IMR-90 (cell line): ENCODE results near the gene PSMA1. TPM values are rescaled to one million over a fixed set of nuclear protein-coding genes. Genes with fewer than 3 reads are reported as not detected.

Source experiments
- ATAC-seq: fragments of 200-7000 bp; cut with Tn5 transposase; 2 replicates; pipeline ENCODE4 v1.9.1; 2020; ENCODE audit warnings: low read depth, mild to moderate bottlenecking, moderate library complexity
- BruUV-seq: library from RNA; stranded (reverse); fragments of 400-500 nt; replicated peaks from 2 replicates; lab custom pipeline; 2021; lab: Mats Ljungman, UMichigan
- CTCF ChIA-PET: fragments of 300-600 bp; formaldehyde crosslinking; extraction: SDS; loops from one replicate; lab custom pipeline; 2021; ENCODE audit warnings: antibody characterized with exemption; lab: Yijun Ruan, JAX
- POLR2A ChIA-PET: fragments of 300-600 bp; sonication (Branson Sonifier 250); formaldehyde crosslinking; loops from one replicate; lab custom pipeline; 2022; ENCODE audit warnings: antibody characterized with exemption; ENCODE audit not compliant: unreplicated experiment; lab: Charles Lee
- DNase-seq: peaks from one replicate; pipeline ENCODE4 v3.0.0; 2013
- H2AFZ ChIP-seq: replicated peaks from 2 replicates; pipeline ENCODE3; 2013; ENCODE audit warnings: low read length, mild to moderate bottlenecking; ENCODE audit not compliant: poor library complexity
- H2AK5ac ChIP-seq: 2 replicates; pipeline ENCODE4 v1.6.1; 2013; ENCODE audit warnings: low read depth, low read length, inconsistent platforms
- H2AK9ac ChIP-seq: replicated peaks from 2 replicates; pipeline ENCODE3; 2013; ENCODE audit warnings: mild to moderate bottlenecking, low read depth, low read length, moderate library complexity; ENCODE audit not compliant: poor library complexity
- H2BK120ac ChIP-seq: 2 replicates; pipeline ENCODE4 v1.6.1; 2013; ENCODE audit warnings: low read depth, low read length, inconsistent platforms
- H2BK15ac ChIP-seq: 3 replicates; pipeline ENCODE4 v1.6.1; 2013; ENCODE audit warnings: low read depth, low read length, inconsistent platforms
- H2BK20ac ChIP-seq: 2 replicates; pipeline ENCODE4 v1.6.1; 2013; ENCODE audit warnings: low read depth, mild to moderate bottlenecking, inconsistent platforms, low read length, moderate library complexity
- H2BK5ac ChIP-seq: 2 replicates; pipeline ENCODE4 v1.6.1; 2013; ENCODE audit warnings: mild to moderate bottlenecking, low read depth, low read length, inconsistent platforms; ENCODE audit not compliant: poor library complexity, severe bottlenecking
- H3K14ac ChIP-seq: replicated peaks from 2 replicates; pipeline ENCODE4 v1.6.1; 2013; ENCODE audit warnings: low read depth, low read length, inconsistent platforms
- H3K18ac ChIP-seq: 2 replicates; pipeline ENCODE4 v1.6.1; 2013; ENCODE audit warnings: low read depth, low read length, control low read depth
- H3K23ac ChIP-seq: 2 replicates; pipeline ENCODE4 v1.6.1; 2013; ENCODE audit warnings: low read depth, low read length, inconsistent platforms
- H3K27ac ChIP-seq: 2 replicates; pipeline ENCODE4 v1.5.1; 2013; ENCODE audit warnings: mild to moderate bottlenecking, control low read depth, low read length; ENCODE audit not compliant: insufficient read depth
- H3K27me3 ChIP-seq: 2 replicates; pipeline ENCODE4 v1.6.1; 2013; ENCODE audit warnings: low read length; ENCODE audit not compliant: control insufficient read depth, insufficient read depth
- H3K36me3 ChIP-seq: 2 replicates; pipeline ENCODE4 v1.6.1; 2013; ENCODE audit warnings: low read length, mixed read lengths; ENCODE audit not compliant: control insufficient read depth, insufficient read depth
- H3K4ac ChIP-seq: 2 replicates; pipeline ENCODE4 v1.6.1; 2013; ENCODE audit warnings: low read depth, low read length, inconsistent platforms
- H3K4me1 ChIP-seq: 2 replicates; pipeline ENCODE4 v1.6.1; 2013; ENCODE audit warnings: low read length, mixed read lengths; ENCODE audit not compliant: control insufficient read depth, insufficient read depth
- H3K4me2 ChIP-seq: 2 replicates; pipeline ENCODE4 v1.6.1; 2013; ENCODE audit warnings: low read depth, mild to moderate bottlenecking, control low read depth, low read length, moderate library complexity
- H3K4me3 ChIP-seq: 2 replicates; pipeline ENCODE4 v1.5.1; 2013; ENCODE audit warnings: low read depth, mild to moderate bottlenecking, control low read depth, low read length, moderate library complexity; ENCODE audit not compliant: insufficient read depth
- H3K56ac ChIP-seq: 2 replicates; pipeline ENCODE4 v1.6.1; 2013; ENCODE audit warnings: low read length, inconsistent platforms; ENCODE audit not compliant: insufficient read depth; ENCODE audit errors: extremely low read depth
- H3K79me1 ChIP-seq, 2 experiments: 2 replicates each; pipeline ENCODE4 v1.6.1; 2013; ENCODE audit warnings: low read length in 2 of 2, inconsistent platforms in 1 of 2, low read depth in 1 of 2
- H3K9ac ChIP-seq: 2 replicates; pipeline ENCODE4 v1.6.1; 2013; ENCODE audit warnings: low read depth, low read length, control low read depth
- H3K9me1 ChIP-seq: 2 replicates; pipeline ENCODE4 v1.6.1; 2013; ENCODE audit warnings: low read length, inconsistent platforms; ENCODE audit not compliant: insufficient read depth
- H3K9me3 ChIP-seq: 2 replicates; pipeline ENCODE4 v1.6.1; 2013; ENCODE audit warnings: low read length; ENCODE audit not compliant: control insufficient read depth, insufficient read depth
- H4K20me1 ChIP-seq: 2 replicates; pipeline ENCODE4 v1.6.1; 2013; ENCODE audit warnings: low read length, inconsistent platforms; ENCODE audit not compliant: insufficient read depth
- H4K5ac ChIP-seq: 2 replicates; pipeline ENCODE4 v1.6.1; 2013; ENCODE audit warnings: mild to moderate bottlenecking, low read depth, low read length, control low read depth
- H4K8ac ChIP-seq, 2 experiments: 2 replicates each; pipeline ENCODE4 v1.6.1; 2013; ENCODE audit warnings: low read depth in 2 of 2, low read length in 2 of 2, control low read depth in 1 of 2, inconsistent platforms in 1 of 2
- H4K91ac ChIP-seq: 2 replicates; pipeline ENCODE4 v1.6.1; 2013; ENCODE audit warnings: low read depth, low read length, inconsistent platforms; ENCODE audit not compliant: insufficient read depth
- BHLHE40 ChIP-seq: fragments of 150-350 bp; IDR thresholded peaks from 2 replicates; pipeline ENCODE4 v1.6.1; 2016; ENCODE audit warnings: mild to moderate bottlenecking, low read depth, low read length
- CEBPB ChIP-seq: IDR thresholded peaks from 2 replicates; pipeline ENCODE4 v1.6.1; 2012; ENCODE audit warnings: low read depth, low read length, improper control_type of control experiment
- CHD1 ChIP-seq: IDR thresholded peaks from 2 replicates; pipeline ENCODE4 v1.6.1; 2012; ENCODE audit warnings: low read depth, low read length, improper control_type of control experiment
- CTCF ChIP-seq: conservative IDR thresholded peaks from 2 replicates; pipeline ENCODE4 v1.5.1; 2012; ENCODE audit warnings: mild to moderate bottlenecking, low read depth, low read length, improper control_type of control experiment
- ELK1 ChIP-seq: fragments of 150-350 bp; IDR thresholded peaks from 2 replicates; pipeline ENCODE4 v1.6.1; 2016; ENCODE audit warnings: low read depth, mild to moderate bottlenecking, low read length, moderate library complexity, borderline replicate concordance
- FOS ChIP-seq: fragments of 150-350 bp; IDR thresholded peaks from 2 replicates; pipeline ENCODE4 v1.6.1; 2016; ENCODE audit warnings: low read depth, low read length
- MAFK ChIP-seq: IDR thresholded peaks from 2 replicates; pipeline ENCODE4 v1.6.1; 2012; ENCODE audit warnings: low read depth, low read length, improper control_type of control experiment
- MAZ ChIP-seq: IDR thresholded peaks from 2 replicates; pipeline ENCODE4 v1.6.1; 2012; ENCODE audit warnings: low read depth, mild to moderate bottlenecking, low read length, improper control_type of control experiment, moderate library complexity, borderline replicate concordance
- MXI1 ChIP-seq: IDR thresholded peaks from 2 replicates; pipeline ENCODE4 v1.6.1; 2012; ENCODE audit warnings: low read depth, mild to moderate bottlenecking, low read length, moderate library complexity, borderline replicate concordance
- NFE2L2 ChIP-seq: fragments of 150-350 bp; IDR thresholded peaks from 2 replicates; pipeline ENCODE4 v1.6.1; 2016; ENCODE audit warnings: low read depth, mild to moderate bottlenecking, low read length
- POLR2A ChIP-seq: IDR thresholded peaks from 2 replicates; pipeline ENCODE4 v1.6.1; 2012; ENCODE audit warnings: mild to moderate bottlenecking, low read depth, low read length
- RAD21 ChIP-seq: IDR thresholded peaks from 2 replicates; pipeline ENCODE4 v1.6.1; 2012; ENCODE audit warnings: low read length, improper control_type of control experiment
- RCOR1 ChIP-seq: IDR thresholded peaks from 2 replicates; pipeline ENCODE4 v1.6.1; 2012; ENCODE audit warnings: mild to moderate bottlenecking, low read length, improper control_type of control experiment; ENCODE audit not compliant: insufficient replicate concordance
- RFX5 ChIP-seq: IDR thresholded peaks from 2 replicates; pipeline ENCODE4 v1.8.0; 2012; ENCODE audit warnings: low read depth, mild to moderate bottlenecking, low read length, moderate library complexity
- SMC3 ChIP-seq: fragments of 150-350 bp; IDR thresholded peaks from 2 replicates; pipeline ENCODE4 v1.6.1; 2016; ENCODE audit warnings: low read depth, mild to moderate bottlenecking, antibody characterized with exemption, low read length, moderate library complexity
- USF2 ChIP-seq: fragments of 150-350 bp; IDR thresholded peaks from 2 replicates; pipeline ENCODE4 v1.6.1; 2017; ENCODE audit warnings: mild to moderate bottlenecking, antibody characterized with exemption, low read length, low read depth
- WGBS, 2 experiments: methylation state at CpG; one replicate each; pipeline versions ENCODE4 v1.1.5 to v1.1.7; 2013; ENCODE audit warnings: missing lambda C conversion rate in 2 of 2; ENCODE audit not compliant: insufficient read length in 1 of 2; ENCODE audit errors: extremely low coverage in 2 of 2; 5-methylcytosine and 5-hydroxymethylcytosine counted together
- dilution Hi-C: fragments of 300-500 bp; cut with HindIII; formaldehyde crosslinking; loops from one replicate; pipeline ENCODE4 v1.14.3; 2018; ENCODE audit warnings: low sequenced_read_pairs; ENCODE audit not compliant: unreplicated experiment
- in situ Hi-C: fragments of 300-500 bp; cut with MboI; formaldehyde crosslinking; loops from 3 replicates; pipeline ENCODE4 v1.14.3; 2019; ENCODE audit warnings: low sequenced_read_pairs, inconsistent platforms, mixed read lengths
- intact Hi-C: fragments of 100-400 bp; cut with micrococcal nuclease; formaldehyde crosslinking; loops from 2 replicates; pipeline ENCODE4 v1.10.0; 2022
- polyA plus RNA-seq, 3 experiments: library from polyadenylated mRNA; depleted of rRNA; stranded (reverse); fragments of >200 nt; gene quantifications; 2 replicates each; pipeline ENCODE4 v1.2.3, GENCODE V29; 2012; ENCODE audit warnings: low replicate concordance in 1 of 3
- total RNA-seq: library from RNA; depleted of rRNA; stranded (reverse); fragments of >200 nt; gene quantifications from 2 replicates; pipeline ENCODE4 v1.2.3, GENCODE V29; 2012

Gene PSMA1
- total and polyA plus RNA-seq, 2 of the 4 experiments (the other 2 are of a cell fraction): 179 to 194 TPM

GRCh38 chr11:14551380-14551779, 31.2 kb upstream of the PSMA1 start:
- Histone ChIP-seq H3K4me1 (no peaks in the 10 kb centered on the region), H3K4ac (no peak overlapping the region), H3K4me2 (no peak overlapping the region), H3K9me3 (no peaks in the 10 kb centered on the region), H2AK5ac (no peak overlapping the region), H2BK15ac (no peak overlapping the region), H3K36me3 (no peaks in the 10 kb centered on the region), H4K5ac (no peak overlapping the region), H3K79me1 (no peaks in the 10 kb centered on the region), H2BK5ac (no peak overlapping the region), H3K27me3 (peaks cover 4% of the 10 kb centered on the region; the same call in 1 of the 2 replicates), H3K14ac (no peak overlapping the region), H2AK9ac (no peak overlapping the region), H3K18ac (no peak overlapping the region), H3K4me3 (no peak overlapping the region), H2BK120ac (no peak overlapping the region), H4K20me1 (no peaks in the 10 kb centered on the region), H2BK20ac (no peak overlapping the region), H4K91ac (no peak overlapping the region), H3K9ac (no peak overlapping the region), H4K8ac (no peak overlapping the region), H2AFZ (no peak overlapping the region), H3K23ac (no peak overlapping the region), H3K9me1 (no peaks in the 10 kb centered on the region), H3K56ac (no peak overlapping the region), H3K27ac (no peak overlapping the region)
- intact Hi-C loops (no loop called here), dilution Hi-C loops (no loop called here), in situ Hi-C loops (no loop called here)
- ATAC-seq (no peak), DNase-seq (no peak)
- no CpG with 5 or more reads among the region's 2 CpGs for WGBS, 2 experiments
- POLR2A ChIA-PET: no interaction called here
- TF ChIP-seq POLR2A (no peak), MAFK (no peak), RFX5 (no peak), RCOR1 (no peak), MXI1 (no peak), NFE2L2 (no peak), USF2 (no peak), MAZ (no peak), CTCF (no peak), FOS (no peak), SMC3 (no peak), CEBPB (no peak), CHD1 (no peak), ELK1 (no peak), RAD21 (no peak), BHLHE40 (no peak)
- CTCF ChIA-PET: no interaction called here
- no TSS peak for BruUV-seq
